Mucosa of rectum (tissue), 2 donors: ENCODE results near the gene CLK3.

Experiments
- H3K27ac ChIP-seq, 2 donors: one replicate each; pipeline ENCODE4 v1.7.0; 2013; ENCODE audit warnings: inconsistent platforms in 2 of 2, low read depth in 2 of 2, low read length in 2 of 2
- H3K27me3 ChIP-seq, 2 donors: one replicate each; pipeline ENCODE4 v1.7.0; 2013; ENCODE audit warnings: low read length in 2 of 2; ENCODE audit not compliant: control insufficient read depth in 2 of 2, insufficient read depth in 2 of 2
- H3K36me3 ChIP-seq, 2 donors: one replicate each; pipeline ENCODE4 v1.7.0; 2013; ENCODE audit warnings: low read length in 2 of 2; ENCODE audit not compliant: control insufficient read depth in 2 of 2, insufficient read depth in 2 of 2
- H3K4me1 ChIP-seq, 2 donors: one replicate each; pipeline ENCODE4 v1.7.0; 2013; ENCODE audit warnings: low read length in 2 of 2, mild to moderate bottlenecking in 1 of 2; ENCODE audit not compliant: control insufficient read depth in 2 of 2, insufficient read depth in 2 of 2
- H3K4me3 ChIP-seq, 2 donors: one replicate each; pipeline ENCODE4 v1.7.0; 2013; ENCODE audit warnings: low read length in 2 of 2
- H3K9ac ChIP-seq, 2 donors: one replicate each; pipeline ENCODE4 v1.7.0; 2013; ENCODE audit warnings: low read length in 2 of 2, low read depth in 1 of 2, mild to moderate bottlenecking in 1 of 2
- H3K9me3 ChIP-seq, 2 donors: one replicate each; pipeline ENCODE4 v1.7.0; 2013; ENCODE audit warnings: low read length in 2 of 2; ENCODE audit not compliant: control insufficient read depth in 2 of 2
- donor health status: healthy.
- donor health status: Normal muscosa, but diverticular disease.

Gene CLK3

GRCh38 chr15:74635228-74635627, 19.6 kb downstream of the CLK3 start:
- Histone ChIP-seq H3K4me3 (no peak overlapping the region), H3K9ac (no peak overlapping the region), H3K4me1 (no peaks in the 10 kb centered on the region), H3K27ac (no peak overlapping the region), H3K9me3 (no peaks in the 10 kb centered on the region), H3K36me3 (peaks cover 74 to 83% of the 10 kb centered on the region in 2 donors), H3K27me3 (no peaks in the 10 kb centered on the region)

GRCh38 chr15:74636984-74637383, 21.3 kb downstream of the CLK3 start:
- Histone ChIP-seq H3K4me1 (peaks cover under 1 to 4% of the 10 kb centered on the region in 2 donors), H3K27ac (no peak overlapping the region), H3K27me3 (no peaks in the 10 kb centered on the region), H3K36me3 (peaks cover 64 to 71% of the 10 kb centered on the region in 2 donors), H3K9me3 (no peaks in the 10 kb centered on the region), H3K4me3 (no peak overlapping the region), H3K9ac (no peak overlapping the region)

GRCh38 chr15:74641151-74641550, 25.5 kb downstream of the CLK3 start:
- H3K4me3 ChIP-seq, result no peak overlapping the region
- H3K27ac ChIP-seq, result no peak overlapping the region
- H3K9ac ChIP-seq, result no peak overlapping the region
- no peaks in the 10 kb centered on the region for H3K9me3 ChIP-seq
- H3K36me3 ChIP-seq, result peaks cover 32 to 39% of the 10 kb centered on the region in 2 donors
- H3K4me1 ChIP-seq, result peaks cover 18 to 26% of the 10 kb centered on the region in 2 donors
- H3K27me3 ChIP-seq, result no peaks in the 10 kb centered on the region

- Histone ChIP-seq H3K9ac (no peak overlapping the region), H3K36me3 (peaks cover 22 to 27% of the 10 kb centered on the region in 2 donors), H3K4me1 (peaks cover 18 to 26% of the 10 kb centered on the region in 2 donors), H3K27me3 (no peaks in the 10 kb centered on the region), H3K27ac (peak overlapping the region in 1 of 2 donors; percentile 28), H3K9me3 (no peaks in the 10 kb centered on the region), H3K4me3 (no peak overlapping the region)
Observed at GRCh38 chr15:74642348-74642733, 26.7 kb downstream of the CLK3 start.

DNA sequence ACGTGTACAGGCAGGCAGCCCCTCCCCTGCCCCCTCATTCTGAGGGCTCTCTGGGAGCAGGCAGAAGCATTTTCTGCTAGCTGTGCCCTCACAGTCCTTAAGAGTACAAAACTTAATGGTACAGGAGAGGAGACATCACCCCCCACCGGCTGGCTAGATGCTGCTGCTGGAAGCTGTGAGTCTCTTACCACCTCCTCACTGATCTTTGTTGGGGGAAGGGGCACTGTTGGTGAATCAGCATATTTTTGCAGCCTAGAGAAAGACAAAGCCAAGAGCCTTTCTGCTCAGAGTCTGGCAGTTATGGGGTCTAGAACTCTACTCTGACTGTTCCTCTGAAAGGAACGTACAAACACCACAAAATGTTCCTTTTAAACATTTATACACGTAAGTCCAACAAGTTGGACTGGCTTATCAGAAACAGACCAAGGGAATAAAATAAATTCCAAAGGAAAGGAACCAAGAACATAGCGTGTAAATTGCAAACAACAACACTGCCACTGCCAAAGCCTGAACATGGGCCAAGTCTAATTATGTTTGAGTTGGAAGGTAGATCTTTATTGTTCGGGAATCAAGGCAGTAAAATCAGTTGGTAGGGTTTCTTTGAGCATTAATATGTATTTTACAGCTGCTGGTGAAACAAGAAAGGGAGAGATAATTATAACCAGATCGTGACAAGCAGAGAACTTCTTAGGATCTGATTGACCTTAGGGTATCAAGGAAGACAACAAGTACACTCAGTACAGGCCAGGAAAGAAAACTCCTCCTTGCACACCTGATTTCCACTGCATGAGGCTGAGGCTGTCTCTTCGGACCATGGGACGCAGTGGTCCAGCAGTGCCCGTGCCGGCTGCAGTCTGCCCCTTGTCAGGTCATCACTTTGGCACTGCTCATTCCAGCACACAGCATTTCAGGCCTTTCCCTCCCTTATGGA, 27.4 kb downstream of the CLK3 start:
- H3K27me3 ChIP-seq, result no peaks in the 10 kb centered on the region
- peak overlapping the region in 1 of 2 donors; percentile 3 for H3K9ac ChIP-seq
- H3K36me3 ChIP-seq, result peaks cover 17 to 21% of the 10 kb centered on the region in 2 donors
- H3K4me3 ChIP-seq, result peak overlapping the region in 1 of 2 donors; percentile 8
- H3K27ac ChIP-seq, result peak overlapping the region; percentile 28 to 38
- peaks cover 18 to 26% of the 10 kb centered on the region in 2 donors for H3K4me1 ChIP-seq
- H3K9me3 ChIP-seq, result no peaks in the 10 kb centered on the region

DNA sequence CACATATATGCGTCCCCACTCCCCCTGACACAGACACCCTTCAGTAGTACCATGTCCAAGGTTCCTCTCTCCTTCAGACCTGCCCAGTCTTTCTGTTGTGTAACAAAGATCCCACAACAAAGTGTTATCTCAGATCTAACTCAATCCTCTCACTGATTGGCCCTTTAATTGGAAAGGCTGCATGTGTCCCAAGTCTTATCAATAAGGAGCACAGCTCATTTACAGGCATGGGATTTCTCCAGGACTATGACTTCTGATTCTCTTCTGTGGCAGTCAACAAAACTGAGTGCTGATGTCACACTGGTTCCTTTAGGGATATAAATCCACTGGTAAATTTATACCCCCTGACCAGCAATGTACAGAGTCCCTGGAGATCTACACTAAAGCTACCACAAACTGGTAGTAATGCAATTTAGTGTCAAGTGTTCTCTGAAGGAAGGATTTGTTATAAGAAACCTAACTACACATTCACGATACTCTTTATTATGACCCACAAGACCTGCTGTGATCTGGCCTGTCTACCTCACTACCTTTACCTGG, 28.1 kb downstream of the CLK3 start:
- no peaks in the 10 kb centered on the region for H3K27me3 ChIP-seq
- peaks cover 17 to 23% of the 10 kb centered on the region in 2 donors for H3K36me3 ChIP-seq
- H3K9ac ChIP-seq, result no peak overlapping the region
- peak overlapping the region in 1 of 2 donors; percentile 28 for H3K27ac ChIP-seq
- peaks cover 18 to 26% of the 10 kb centered on the region in 2 donors for H3K4me1 ChIP-seq
- H3K9me3 ChIP-seq, result no peaks in the 10 kb centered on the region
- peak overlapping the region in 1 of 2 donors; percentile 8 for H3K4me3 ChIP-seq

DNA sequence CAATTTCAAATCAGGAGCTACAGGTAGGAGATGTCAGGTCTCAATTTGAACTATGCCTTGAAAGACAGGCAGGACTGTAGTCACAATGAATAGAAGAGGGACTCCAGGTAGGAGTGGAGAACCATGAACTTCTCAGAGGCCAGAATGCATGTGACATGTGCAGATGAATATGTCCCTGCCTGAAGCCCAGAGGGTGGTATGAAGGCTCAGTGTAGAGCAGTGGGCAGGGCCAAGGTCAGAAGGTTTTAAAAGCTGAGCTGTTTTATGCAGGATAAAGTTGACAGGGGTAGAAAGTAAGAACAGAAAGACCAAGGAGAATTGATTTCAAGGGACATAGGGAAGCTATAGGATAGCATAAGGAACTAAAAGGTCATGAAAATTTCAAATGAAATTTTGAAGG, 30.8 kb downstream of the CLK3 start:
- Histone ChIP-seq H3K4me3 (no peak overlapping the region), H3K27ac (no peak overlapping the region), H3K4me1 (peaks cover 18 to 23% of the 10 kb centered on the region in 2 donors), H3K9me3 (no peaks in the 10 kb centered on the region), H3K27me3 (no peaks in the 10 kb centered on the region), H3K9ac (no peak overlapping the region), H3K36me3 (peaks cover 6 to 9% of the 10 kb centered on the region in 2 donors)

DNA sequence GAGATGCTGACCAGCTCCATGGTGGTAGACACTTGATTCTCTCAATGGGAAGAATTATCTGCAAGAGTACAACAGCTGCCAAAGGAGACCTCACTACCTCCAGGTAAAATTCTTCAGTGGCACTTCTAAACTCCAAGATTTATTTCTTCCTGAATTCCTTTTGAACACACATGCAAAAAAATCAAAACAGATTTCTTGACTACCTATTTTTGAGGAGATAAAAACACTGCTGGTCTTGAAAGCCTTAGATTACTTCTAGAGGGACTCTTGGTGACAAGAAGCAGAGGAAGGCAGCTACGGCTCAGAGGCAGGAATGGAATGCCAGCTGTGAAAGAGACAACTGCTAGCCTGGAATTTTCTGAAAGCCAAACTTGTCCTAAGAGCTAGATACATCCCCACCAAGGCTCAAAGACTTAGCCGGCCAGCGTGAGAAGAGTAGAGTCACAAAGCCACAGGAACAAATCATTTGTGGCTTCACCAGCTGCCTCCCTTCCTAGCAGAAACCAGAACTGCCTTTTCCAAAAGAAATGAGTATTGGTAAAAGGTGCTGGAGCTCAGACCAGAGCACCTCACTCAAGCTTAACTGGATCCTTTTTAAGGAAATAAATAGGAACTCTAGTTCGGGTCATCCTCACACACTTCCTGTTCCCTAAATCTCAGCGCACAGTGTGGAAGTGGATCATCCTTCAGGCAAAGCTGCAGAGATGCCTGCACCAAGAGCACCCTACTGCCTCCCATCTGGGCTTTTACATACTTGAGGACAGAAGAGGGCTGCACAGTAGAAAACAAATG, 32.6 kb downstream of the CLK3 start:
- H3K27ac ChIP-seq, result no peak overlapping the region
- H3K36me3 ChIP-seq, result peaks cover 6 to 10% of the 10 kb centered on the region in 2 donors
- H3K9ac ChIP-seq, result no peak overlapping the region
- no peaks in the 10 kb centered on the region for H3K27me3 ChIP-seq
- peaks cover 10 to 12% of the 10 kb centered on the region in 2 donors for H3K4me1 ChIP-seq
- H3K9me3 ChIP-seq, result no peaks in the 10 kb centered on the region
- H3K4me3 ChIP-seq, result no peak overlapping the region

- Histone ChIP-seq H3K9ac (no peak overlapping the region), H3K4me3 (no peak overlapping the region), H3K36me3 (peaks cover 10 to 14% of the 10 kb centered on the region in 2 donors), H3K4me1 (peaks cover 12 to 17% of the 10 kb centered on the region in 2 donors), H3K27me3 (no peaks in the 10 kb centered on the region), H3K9me3 (no peaks in the 10 kb centered on the region), H3K27ac (no peak overlapping the region)
Observed at GRCh38 chr15:74651242-74651741, 35.7 kb downstream of the CLK3 start.
